Limb (tissue), 2 donors: Measurements from ENCODE around the gene MVK.

Experiments used
- DNase-seq, 2 donors: peaks; one replicate each; pipeline ENCODE4 v3.0.0-alpha.2; 2016; ENCODE audit errors: extremely low spot score in 2 of 2

The MVK gene

GRCh38 chr12:109563291-109564284 lies 10.0 kb upstream of the MVK start:
- DNase-seq = no peak

GRCh38 chr12:109566424-109566823 lies 7.2 kb upstream of the MVK start:
- no peak for DNase-seq

- no peak for DNase-seq
These were observed 6.3 kb upstream of the MVK start for GRCh38 chr12:109567296-109567695.

GRCh38 chr12:109567967-109568366 lies 5.6 kb upstream of the MVK start:
- no peak for DNase-seq

- DNase-seq = no peak
These were observed 5.1 kb upstream of the MVK start for GRCh38 chr12:109568486-109568885.

GRCh38 chr12:109571773-109572505 lies 1.7 kb upstream of the MVK start:
- DNase-seq = no peak

- no peak for DNase-seq
These were observed 1.1 kb upstream of the MVK start for GRCh38 chr12:109572506-109572845.

- no peak for DNase-seq
These were observed 285 bp downstream of the MVK start for GRCh38 chr12:109573914-109574244.

- DNase-seq = no peak
These were observed 2.1 kb downstream of the MVK start for GRCh38 chr12:109575683-109576082.

- no peak for DNase-seq
These were observed 3.7 kb downstream of the MVK start for GRCh38 chr12:109577311-109577710.

- DNase-seq = no peak
These were observed 4.8 kb downstream of the MVK start for GRCh38 chr12:109578330-109578927.

- no peak for DNase-seq
These were observed 6.0 kb downstream of the MVK start for GRCh38 chr12:109579639-109580038.

- no peak for DNase-seq
These were observed 6.7 kb downstream of the MVK start for GRCh38 chr12:109580272-109580671.

- DNase-seq = no peak
These were observed 7.2 kb downstream of the MVK start for GRCh38 chr12:109580684-109581333.

GRCh38 chr12:109581334-109581691 lies 7.7 kb downstream of the MVK start:
- DNase-seq = no peak

GRCh38 chr12:109581856-109582255 lies 8.3 kb downstream of the MVK start:
- DNase-seq = no peak

- no peak for DNase-seq
These were observed 9.0 kb downstream of the MVK start for GRCh38 chr12:109582636-109583035.

GRCh38 chr12:109583733-109584132 lies 10.1 kb downstream of the MVK start:
- no peak for DNase-seq

- no peak for DNase-seq
These were observed 13.0 kb downstream of the MVK start for GRCh38 chr12:109586385-109587296.

GRCh38 chr12:109587921-109588320 lies 14.3 kb downstream of the MVK start:
- no peak for DNase-seq
